ENCODE results near the gene SNCB.

The SNCB gene

GRCh38 chr5:176658007-176658599 lies 27.8 kb upstream of the SNCB start:
- no peaks in the 10 kb centered on the region for H3K36me3 ChIP-seq (ENCODE audit: insufficient read depth, low read length)
- H3K27ac ChIP-seq = no peak overlapping the region
- no peak overlapping the region for H3K4me3 ChIP-seq
- no peak for DNase-seq (ENCODE audit: low read depth, low spot score)
- H3K9me3 ChIP-seq (ENCODE audit: low read depth, low read length) = no peaks in the 10 kb centered on the region
- no peak overlapping the region for H3K9ac ChIP-seq (ENCODE audit: insufficient read length)
- TF ChIP-seq FOXP2 (optimal IDR thresholded peaks at IDR 0.05; ENCODE audit: control extremely low read depth, extremely low read length, insufficient read depth) (no peak), EZH2 (IDR thresholded peaks at IDR 0.05) (no peak), POLR2AphosphoS5 (IDR thresholded peaks at IDR 0.05; ENCODE audit: borderline replicate concordance, low read depth, low read length) (no peak)

GRCh38 chr5:176656467-176656990 lies 26.2 kb upstream of the SNCB start:
- H3K9me3 ChIP-seq (ENCODE audit: low read depth, low read length) = no peaks in the 10 kb centered on the region
- no peak overlapping the region for H3K9ac ChIP-seq (ENCODE audit: insufficient read length)
- no peaks in the 10 kb centered on the region for H3K36me3 ChIP-seq (ENCODE audit: insufficient read depth, low read length)
- no peak overlapping the region for H3K4me3 ChIP-seq
- DNase-seq (ENCODE audit: low read depth, low spot score) = no peak
- TF ChIP-seq FOXP2 (optimal IDR thresholded peaks at IDR 0.05; ENCODE audit: control extremely low read depth, extremely low read length, insufficient read depth) = no peak
- TF ChIP-seq POLR2AphosphoS5 (IDR thresholded peaks at IDR 0.05; ENCODE audit: borderline replicate concordance, low read depth, low read length) = no peak
- no peak for TF ChIP-seq EZH2 (IDR thresholded peaks at IDR 0.05)
- no peak overlapping the region for H3K27ac ChIP-seq

DNA sequence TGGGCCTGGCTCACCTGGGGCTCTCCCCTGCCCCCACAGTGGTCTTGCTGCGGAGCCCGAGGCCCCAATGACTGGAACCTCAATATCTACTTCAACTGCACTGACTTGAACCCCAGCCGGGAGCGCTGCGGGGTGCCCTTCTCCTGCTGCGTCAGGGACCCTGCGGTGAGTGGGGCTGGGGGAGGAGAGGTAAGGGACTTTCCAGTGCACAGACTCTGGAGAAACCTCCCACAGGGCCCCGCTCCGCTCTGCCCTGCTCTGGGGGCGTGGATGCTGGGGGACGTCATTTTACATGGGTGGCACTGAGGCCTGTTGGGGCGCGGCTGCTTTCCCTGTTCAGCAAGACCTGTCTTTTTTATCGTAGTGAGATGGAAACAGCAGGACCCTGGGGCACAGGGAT lies 24.5 kb upstream of the SNCB start:
- no peak overlapping the region for H3K4me3 ChIP-seq
- DNase-seq (ENCODE audit: low read depth, low spot score) = no peak
- no peak overlapping the region for H3K9ac ChIP-seq (ENCODE audit: insufficient read length)
- TF ChIP-seq EZH2 (IDR thresholded peaks at IDR 0.05) (no peak), POLR2AphosphoS5 (IDR thresholded peaks at IDR 0.05; ENCODE audit: borderline replicate concordance, low read depth, low read length) (no peak), FOXP2 (optimal IDR thresholded peaks at IDR 0.05; ENCODE audit: control extremely low read depth, extremely low read length, insufficient read depth) (no peak)
- H3K36me3 ChIP-seq (ENCODE audit: insufficient read depth, low read length) = no peaks in the 10 kb centered on the region
- H3K9me3 ChIP-seq (ENCODE audit: low read depth, low read length) = no peaks in the 10 kb centered on the region
- no peak overlapping the region for H3K27ac ChIP-seq

GRCh38 chr5:176653401-176654385 lies 23.4 kb upstream of the SNCB start:
- H3K9me3 ChIP-seq (ENCODE audit: low read depth, low read length) = no peaks in the 10 kb centered on the region
- no peak overlapping the region for H3K27ac ChIP-seq
- H3K9ac ChIP-seq (ENCODE audit: insufficient read length) = no peak overlapping the region
- H3K4me3 ChIP-seq = no peak overlapping the region
- TF ChIP-seq FOXP2 (optimal IDR thresholded peaks at IDR 0.05; ENCODE audit: control extremely low read depth, extremely low read length, insufficient read depth) (no peak), POLR2AphosphoS5 (IDR thresholded peaks at IDR 0.05; ENCODE audit: borderline replicate concordance, low read depth, low read length) (no peak), EZH2 (IDR thresholded peaks at IDR 0.05) (no peak)
- H3K36me3 ChIP-seq (ENCODE audit: insufficient read depth, low read length) = no peaks in the 10 kb centered on the region
- no peak for DNase-seq (ENCODE audit: low read depth, low spot score)

- H3K9me3 ChIP-seq (ENCODE audit: low read depth, low read length) = no peaks in the 10 kb centered on the region
- TF ChIP-seq FOXP2 (optimal IDR thresholded peaks at IDR 0.05; ENCODE audit: control extremely low read depth, extremely low read length, insufficient read depth) (no peak), POLR2AphosphoS5 (IDR thresholded peaks at IDR 0.05; ENCODE audit: borderline replicate concordance, low read depth, low read length) (no peak), EZH2 (IDR thresholded peaks at IDR 0.05) (no peak)
- no peak overlapping the region for H3K9ac ChIP-seq (ENCODE audit: insufficient read length)
- no peak overlapping the region for H3K4me3 ChIP-seq
- H3K27ac ChIP-seq = no peak overlapping the region
- no peaks in the 10 kb centered on the region for H3K36me3 ChIP-seq (ENCODE audit: insufficient read depth, low read length)
- DNase-seq (ENCODE audit: low read depth, low spot score) = no peak
Measured at GRCh38 chr5:176652136-176652535, 21.8 kb upstream of the SNCB start.

DNA sequence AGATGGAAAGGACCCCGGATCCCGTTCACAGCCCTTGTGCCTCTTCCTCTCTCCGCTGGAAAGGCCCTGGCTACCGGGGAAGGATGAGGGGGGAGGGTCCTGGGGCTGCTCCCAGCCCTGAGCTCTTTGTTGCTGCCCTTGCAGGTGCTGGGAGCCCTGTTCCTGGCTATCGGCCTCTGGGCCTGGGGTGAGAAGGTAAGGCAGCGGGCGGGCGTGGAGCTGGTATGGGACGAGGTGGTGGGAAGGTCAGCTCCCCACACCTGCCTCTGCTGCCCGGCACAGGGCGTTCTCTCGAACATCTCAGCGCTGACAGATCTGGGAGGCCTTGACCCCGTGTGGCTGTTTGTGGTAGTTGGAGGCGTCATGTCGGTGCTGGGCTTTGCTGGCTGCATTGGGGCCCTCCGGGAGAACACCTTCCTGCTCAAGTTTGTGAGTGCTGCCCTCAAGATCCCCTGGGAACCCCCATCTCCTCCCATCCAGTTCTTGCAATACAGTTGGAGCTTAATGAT lies 21.2 kb upstream of the SNCB start:
- Histone ChIP-seq H3K4me3 (no peak overlapping the region), H3K9ac (ENCODE audit: insufficient read length) (no peak overlapping the region), H3K36me3 (ENCODE audit: insufficient read depth, low read length) (no peaks in the 10 kb centered on the region), H3K9me3 (ENCODE audit: low read depth, low read length) (no peaks in the 10 kb centered on the region), H3K27ac (no peak overlapping the region)
- TF ChIP-seq POLR2AphosphoS5 (IDR thresholded peaks at IDR 0.05; ENCODE audit: borderline replicate concordance, low read depth, low read length) = no peak
- TF ChIP-seq EZH2 (IDR thresholded peaks at IDR 0.05) = no peak
- no peak for TF ChIP-seq FOXP2 (optimal IDR thresholded peaks at IDR 0.05; ENCODE audit: control extremely low read depth, extremely low read length, insufficient read depth)
- no peak for DNase-seq (ENCODE audit: low read depth, low spot score)

- H3K4me3 ChIP-seq = no peak overlapping the region
Measured at GRCh38 chr5:176650354-176650884, 20.1 kb upstream of the SNCB start.

More at GRCh38 chr5:176650354-176650884, 20.1 kb upstream of the SNCB start:
- Histone ChIP-seq H3K9me3 (ENCODE audit: low read depth, low read length) (no peaks in the 10 kb centered on the region), H3K9ac (ENCODE audit: insufficient read length) (no peak overlapping the region), H3K36me3 (ENCODE audit: insufficient read depth, low read length) (no peaks in the 10 kb centered on the region), H3K27ac (no peak overlapping the region)
- no peak for DNase-seq (ENCODE audit: low read depth, low spot score)
- TF ChIP-seq EZH2 (IDR thresholded peaks at IDR 0.05) (no peak), POLR2AphosphoS5 (IDR thresholded peaks at IDR 0.05; ENCODE audit: borderline replicate concordance, low read depth, low read length) (no peak), FOXP2 (optimal IDR thresholded peaks at IDR 0.05; ENCODE audit: control extremely low read depth, extremely low read length, insufficient read depth) (no peak)

Measured in SK-N-MC (cell line).